ENCODE results near the gene TMEM43.

TMEM43 gene

DNA sequence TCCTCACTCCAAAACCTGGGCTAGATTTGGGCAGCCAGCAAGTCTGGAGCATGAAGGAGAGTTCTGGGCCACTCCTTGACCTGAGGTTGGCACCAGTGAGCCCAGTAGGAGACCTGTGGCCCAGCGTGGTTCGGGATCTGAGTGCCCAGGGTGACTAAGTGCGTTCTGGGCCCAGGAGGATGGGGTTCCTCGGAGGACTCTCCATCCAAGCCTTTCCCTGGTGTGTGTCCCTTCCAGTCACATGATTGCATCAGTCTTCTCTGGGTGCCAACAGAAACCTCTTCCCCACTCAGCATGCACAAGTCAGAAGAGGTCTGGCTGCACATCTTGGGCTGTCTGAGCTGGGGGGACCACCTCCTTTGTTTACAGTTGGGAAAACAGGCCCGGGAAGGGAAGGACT is 14.9 kb downstream of the TMEM43 start:
- Mint-ChIP-seq H3K27ac (no peak overlapping the region), H3K36me3 (peaks cover 39% of the 10 kb centered on the region), H3K9me3 (no peaks in the 10 kb centered on the region), H3K4me1 (peaks cover 10% of the 10 kb centered on the region), H3K4me3 (no peak overlapping the region), H3K27me3 (no peaks in the 10 kb centered on the region)
- no peak for ATAC-seq

DNA sequence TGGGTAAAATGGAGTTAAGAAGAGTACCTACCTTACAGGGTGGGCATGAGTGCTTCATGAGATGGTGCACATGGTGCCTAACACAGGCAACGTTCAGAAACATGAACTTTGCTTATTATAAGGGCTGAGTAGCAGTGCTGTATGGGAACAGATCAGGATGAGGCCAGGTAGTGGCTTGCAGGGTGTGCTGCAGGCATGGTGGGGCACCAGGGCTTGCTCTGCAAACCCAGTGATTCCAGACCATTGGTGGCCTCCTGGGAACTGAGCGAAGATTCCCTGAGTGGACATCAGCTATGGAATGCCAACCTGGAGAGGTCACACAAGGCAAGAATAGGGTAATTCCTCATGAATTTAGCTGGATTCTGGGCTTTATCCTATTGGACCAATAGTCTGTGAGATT is 15.8 kb downstream of the TMEM43 start:
- H3K27me3 Mint-ChIP-seq = no peaks in the 10 kb centered on the region
- ATAC-seq = no peak
- H3K4me1 Mint-ChIP-seq = peaks cover 18% of the 10 kb centered on the region
- no peaks in the 10 kb centered on the region for H3K9me3 Mint-ChIP-seq
- H3K27ac Mint-ChIP-seq = no peak overlapping the region
- H3K36me3 Mint-ChIP-seq = peaks cover 30% of the 10 kb centered on the region
- H3K4me3 Mint-ChIP-seq = no peak overlapping the region

DNA sequence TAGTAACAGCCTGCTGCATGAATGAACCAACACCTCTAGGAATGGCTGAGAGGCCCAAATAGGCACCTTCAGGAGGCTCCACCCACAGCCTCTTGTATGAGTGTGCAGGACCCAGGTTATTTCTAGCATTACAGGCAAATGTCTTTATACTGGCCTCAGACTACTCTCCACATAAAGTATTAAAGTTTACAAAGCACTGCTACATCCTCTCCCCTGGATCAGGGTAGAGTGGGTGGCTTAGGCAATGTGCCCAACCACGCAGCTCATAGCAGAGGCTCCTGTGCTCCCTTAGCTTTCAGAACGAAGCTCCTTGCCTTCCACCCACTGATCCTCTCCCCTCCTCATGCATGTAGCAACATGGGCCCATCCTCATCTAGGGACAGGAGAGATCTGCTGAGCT is 16.3 kb downstream of the TMEM43 start:
- Mint-ChIP-seq H3K27ac (no peak overlapping the region), H3K36me3 (peaks cover 30% of the 10 kb centered on the region), H3K4me1 (peaks cover 23% of the 10 kb centered on the region), H3K27me3 (no peaks in the 10 kb centered on the region), H3K9me3 (no peaks in the 10 kb centered on the region), H3K4me3 (no peak overlapping the region)
- ATAC-seq = no peak

DNA sequence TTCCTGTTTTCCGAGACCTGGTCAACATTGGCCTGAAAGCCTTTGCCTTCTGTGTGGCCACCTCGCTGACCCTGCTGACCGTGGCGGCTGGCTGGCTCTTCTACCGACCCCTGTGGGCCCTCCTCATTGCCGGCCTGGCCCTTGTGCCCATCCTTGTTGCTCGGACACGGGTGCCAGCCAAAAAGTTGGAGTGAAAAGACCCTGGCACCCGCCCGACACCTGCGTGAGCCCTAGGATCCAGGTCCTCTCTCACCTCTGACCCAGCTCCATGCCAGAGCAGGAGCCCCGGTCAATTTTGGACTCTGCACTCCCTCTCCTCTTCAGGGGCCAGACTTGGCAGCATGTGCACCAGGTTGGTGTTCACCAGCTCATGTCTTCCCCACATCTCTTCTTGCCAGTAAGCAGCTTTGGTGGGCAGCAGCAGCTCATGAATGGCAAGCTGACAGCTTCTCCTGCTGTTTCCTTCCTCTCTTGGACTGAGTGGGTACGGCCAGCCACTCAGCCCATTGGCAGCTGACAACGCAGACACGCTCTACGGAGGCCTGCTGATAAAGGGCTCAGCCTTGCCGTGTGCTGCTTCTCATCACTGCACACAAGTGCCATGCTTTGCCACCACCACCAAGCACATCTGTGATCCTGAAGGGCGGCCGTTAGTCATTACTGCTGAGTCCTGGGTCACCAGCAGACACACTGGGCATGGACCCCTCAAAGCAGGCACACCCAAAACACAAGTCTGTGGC is 16.9 kb downstream of the TMEM43 start:
- peaks cover 23% of the 10 kb centered on the region for H3K4me1 Mint-ChIP-seq
- H3K4me3 Mint-ChIP-seq = no peak overlapping the region
- peaks cover 35% of the 10 kb centered on the region for H3K36me3 Mint-ChIP-seq
- ATAC-seq = no peak
- peak overlapping the region; percentile 77 for H3K27ac Mint-ChIP-seq
- no peaks in the 10 kb centered on the region for H3K9me3 Mint-ChIP-seq
- H3K27me3 Mint-ChIP-seq = no peaks in the 10 kb centered on the region

DNA sequence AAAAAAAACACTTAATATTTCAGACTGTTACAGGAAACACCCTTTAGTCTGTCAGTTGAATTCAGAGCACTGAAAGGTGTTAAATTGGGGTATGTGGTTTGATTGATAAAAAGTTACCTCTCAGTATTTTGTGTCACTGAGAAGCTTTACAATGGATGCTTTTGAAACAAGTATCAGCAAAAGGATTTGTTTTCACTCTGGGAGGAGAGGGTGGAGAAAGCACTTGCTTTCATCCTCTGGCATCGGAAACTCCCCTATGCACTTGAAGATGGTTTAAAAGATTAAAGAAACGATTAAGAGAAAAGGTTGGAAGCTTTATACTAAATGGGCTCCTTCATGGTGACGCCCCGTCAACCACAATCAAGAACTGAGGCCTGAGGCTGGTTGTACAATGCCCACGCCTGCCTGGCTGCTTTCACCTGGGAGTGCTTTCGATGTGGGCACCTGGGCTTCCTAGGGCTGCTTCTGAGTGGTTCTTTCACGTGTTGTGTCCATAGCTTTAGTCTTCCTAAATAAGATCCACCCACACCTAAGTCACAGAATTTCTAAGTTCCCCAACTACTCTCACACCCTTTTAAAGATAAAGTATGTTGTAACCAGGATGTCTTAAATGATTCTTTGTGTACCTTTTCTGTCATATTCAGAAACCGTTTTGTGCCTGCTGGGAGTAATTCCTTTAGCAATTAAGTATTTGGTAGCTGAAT is 17.9 kb downstream of the TMEM43 start:
- no peak for ATAC-seq

DNA sequence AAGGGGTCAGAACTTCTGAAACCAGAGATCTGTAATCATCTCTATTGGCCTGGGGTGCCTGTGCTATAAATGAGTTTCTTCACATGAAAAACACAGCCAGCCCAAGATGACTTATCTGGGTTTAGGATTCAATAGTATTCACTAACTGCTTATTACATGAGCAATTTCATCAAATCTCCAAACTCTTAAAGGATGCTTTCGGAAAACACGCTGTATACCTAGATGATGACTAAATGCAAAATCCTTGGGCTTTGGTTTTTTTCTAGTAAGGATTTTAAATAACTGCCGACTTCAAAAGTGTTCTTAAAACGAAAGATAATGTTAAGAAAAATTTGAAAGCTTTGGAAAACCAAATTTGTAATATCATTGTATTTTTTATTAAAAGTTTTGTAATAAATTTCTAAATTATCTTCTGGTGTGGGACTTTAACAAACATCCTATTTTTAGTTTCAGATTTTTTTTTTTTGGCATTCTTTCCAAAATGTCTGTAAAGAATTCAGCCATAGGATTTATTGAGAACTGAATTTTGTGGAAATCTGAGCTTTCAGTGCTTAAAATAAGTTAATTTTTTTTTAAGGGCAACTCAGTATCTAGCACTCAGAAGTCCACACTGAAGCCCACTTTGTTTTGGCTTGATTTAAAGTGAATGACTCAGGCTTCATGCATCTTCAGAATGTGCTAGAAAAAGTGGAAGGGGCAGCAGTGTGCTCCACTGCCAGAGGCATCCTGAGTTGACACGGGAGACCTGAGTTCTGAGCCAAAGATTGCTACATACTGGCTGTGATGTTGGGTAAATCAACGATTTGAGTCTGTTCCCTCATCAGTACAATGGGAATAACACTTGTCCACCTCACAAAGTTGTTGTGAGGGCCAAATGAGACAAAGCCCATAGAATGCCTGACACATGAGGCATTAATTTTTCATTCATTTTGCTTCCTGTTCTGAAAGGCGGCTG is 18.7 kb downstream of the TMEM43 start:
- H3K27ac Mint-ChIP-seq = peak overlapping the region; percentile 89
- H3K36me3 Mint-ChIP-seq = peaks cover 38% of the 10 kb centered on the region
- H3K4me1 Mint-ChIP-seq = peaks cover 23% of the 10 kb centered on the region
- H3K27me3 Mint-ChIP-seq = no peaks in the 10 kb centered on the region
- no peak for ATAC-seq
- no peaks in the 10 kb centered on the region for H3K9me3 Mint-ChIP-seq
- H3K4me3 Mint-ChIP-seq = no peak overlapping the region

More for the DNA sequence above, 17.9 kb downstream of the TMEM43 start:
- H3K4me1 Mint-ChIP-seq = peaks cover 23% of the 10 kb centered on the region
- H3K27me3 Mint-ChIP-seq = no peaks in the 10 kb centered on the region
- peaks cover 43% of the 10 kb centered on the region for H3K36me3 Mint-ChIP-seq
- no peaks in the 10 kb centered on the region for H3K9me3 Mint-ChIP-seq
- H3K27ac Mint-ChIP-seq = peak overlapping the region; percentile 77
- H3K4me3 Mint-ChIP-seq = no peak overlapping the region

DNA sequence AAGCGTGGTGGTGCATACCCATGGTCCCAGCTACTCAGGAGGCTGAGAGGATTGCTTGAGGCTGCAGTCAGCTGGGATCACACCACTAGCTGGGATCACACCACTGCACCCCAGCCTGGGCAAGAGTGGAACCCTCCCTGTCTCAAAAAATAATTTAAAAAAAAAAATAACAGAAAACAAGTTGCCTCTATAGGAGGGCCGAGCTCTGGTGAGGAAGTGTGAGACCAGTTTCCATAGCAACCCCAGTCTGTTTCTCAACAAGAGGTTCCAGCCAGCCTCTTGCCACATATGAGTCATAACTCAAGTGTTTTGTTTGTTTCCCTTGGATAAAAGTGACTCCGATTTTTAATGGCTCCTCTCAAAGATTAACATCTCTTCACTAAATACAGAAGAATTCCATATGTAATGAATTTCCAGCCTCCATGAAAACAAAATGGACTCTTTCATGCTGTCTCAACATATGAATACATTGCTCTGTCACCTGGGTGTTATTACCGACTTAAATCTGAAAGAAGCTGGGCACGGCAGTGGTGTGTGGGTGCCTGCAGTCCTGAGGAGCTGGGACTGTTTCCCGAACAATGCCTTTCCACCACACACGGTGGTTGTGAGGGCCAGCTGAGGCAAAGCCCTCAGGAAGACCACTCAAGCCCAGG is 19.7 kb downstream of the TMEM43 start:
- Mint-ChIP-seq H3K36me3 (peaks cover 33% of the 10 kb centered on the region), H3K9me3 (no peaks in the 10 kb centered on the region), H3K27me3 (no peaks in the 10 kb centered on the region), H3K4me3 (peak overlapping the region; percentile 41), H3K4me1 (peaks cover 23% of the 10 kb centered on the region), H3K27ac (peak overlapping the region; percentile 89)
- peak; percentile 94 for ATAC-seq

DNA sequence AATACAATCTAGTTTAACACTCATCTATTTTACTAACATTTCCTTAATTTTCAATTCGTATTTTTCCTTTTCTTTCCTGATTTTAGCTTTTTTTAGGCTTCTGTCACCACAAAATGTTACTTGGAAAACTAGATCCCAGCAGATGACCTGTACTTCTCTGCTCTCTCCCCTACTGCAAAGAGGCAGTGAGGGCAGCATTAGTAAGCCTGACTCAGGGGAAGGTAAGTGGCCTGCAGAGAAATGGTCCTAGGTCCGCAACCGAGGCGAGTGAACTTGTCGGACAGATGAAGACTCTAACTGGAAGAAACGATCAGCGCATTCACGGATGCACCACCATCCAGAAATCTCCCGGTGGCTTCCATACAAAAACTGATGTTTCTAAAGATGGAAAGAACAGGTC is 20.4 kb downstream of the TMEM43 start:
- no peaks in the 10 kb centered on the region for H3K9me3 Mint-ChIP-seq
- peaks cover 32% of the 10 kb centered on the region for H3K36me3 Mint-ChIP-seq
- peak overlapping the region; percentile 89 for H3K27ac Mint-ChIP-seq
- peaks cover 23% of the 10 kb centered on the region for H3K4me1 Mint-ChIP-seq
- ATAC-seq = no peak
- H3K4me3 Mint-ChIP-seq = no peak overlapping the region
- H3K27me3 Mint-ChIP-seq = no peaks in the 10 kb centered on the region

DNA sequence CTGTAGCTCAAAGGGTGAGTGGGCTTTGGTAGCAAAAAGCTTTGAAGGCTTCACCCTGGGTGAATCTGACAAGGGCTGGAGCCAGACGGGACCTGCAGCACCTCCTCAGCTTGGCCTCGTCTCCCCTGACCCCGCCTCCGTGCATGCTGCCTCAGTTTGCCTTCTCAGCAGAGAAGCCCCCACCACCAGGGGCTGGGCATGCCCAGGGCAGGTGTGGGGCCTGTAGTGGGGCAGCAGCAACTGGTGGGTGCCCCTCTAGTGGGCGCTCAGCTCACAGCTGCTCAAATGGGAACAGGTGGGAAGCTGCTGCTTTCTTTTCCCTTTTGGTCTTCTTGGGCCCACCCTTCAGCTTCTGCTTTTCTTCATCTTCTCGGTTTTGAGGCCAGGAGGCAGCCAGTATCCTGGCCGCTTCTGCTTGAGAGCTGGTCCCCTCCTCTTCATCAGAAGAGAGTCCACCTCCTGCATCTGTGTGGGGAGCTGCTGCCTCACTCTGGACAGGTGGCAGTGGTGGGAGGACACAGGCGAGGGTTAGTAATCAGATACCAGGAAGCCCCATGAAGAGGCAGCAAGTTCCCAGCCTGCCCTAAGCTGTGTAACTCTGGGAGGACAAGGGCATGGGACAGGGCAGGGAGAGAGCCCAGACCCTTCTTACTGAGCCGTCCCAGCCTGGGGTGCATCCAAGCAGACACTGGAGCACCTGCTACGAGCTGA is 21.0 kb downstream of the TMEM43 start:
- H3K4me3 Mint-ChIP-seq = no peak overlapping the region
- peak overlapping the region; percentile 89 for H3K27ac Mint-ChIP-seq
- no peak for ATAC-seq
- H3K9me3 Mint-ChIP-seq = no peaks in the 10 kb centered on the region
- peaks cover 38% of the 10 kb centered on the region for H3K36me3 Mint-ChIP-seq
- no peaks in the 10 kb centered on the region for H3K27me3 Mint-ChIP-seq
- peaks cover 23% of the 10 kb centered on the region for H3K4me1 Mint-ChIP-seq

DNA sequence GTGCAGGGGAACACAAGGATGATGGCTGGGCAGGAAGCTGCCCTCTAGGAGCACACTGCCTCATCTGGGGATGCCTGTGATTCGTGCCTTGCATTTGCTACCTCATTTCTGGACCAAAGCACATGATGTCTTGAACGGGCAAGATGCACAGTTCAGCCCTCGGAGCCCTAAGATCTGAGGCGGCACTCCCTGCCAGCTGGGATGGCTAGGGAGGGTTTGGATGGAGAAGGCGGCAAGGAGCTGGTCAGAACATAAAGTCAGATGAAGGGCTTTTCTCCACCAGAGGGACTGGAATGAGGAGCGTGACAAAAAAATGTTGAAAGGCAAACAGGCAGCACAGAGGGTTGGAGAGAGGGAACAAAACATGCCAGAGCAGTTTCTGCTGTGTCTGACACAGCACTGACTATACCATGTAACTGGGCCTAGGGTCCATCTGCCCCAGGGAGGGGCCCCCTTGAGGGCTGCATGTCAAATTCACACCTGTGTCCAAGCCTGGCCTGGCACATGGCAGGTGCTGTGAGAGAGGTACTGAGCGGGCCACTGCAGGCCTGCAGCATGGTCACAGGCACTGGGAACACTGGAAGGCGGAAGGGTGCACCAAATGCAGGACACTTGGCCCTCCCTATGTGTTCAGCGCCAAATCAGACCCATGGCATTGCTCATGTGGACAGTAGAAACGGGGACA is 21.7 kb downstream of the TMEM43 start:
- Mint-ChIP-seq H3K36me3 (peaks cover 39% of the 10 kb centered on the region), H3K4me1 (peaks cover 23% of the 10 kb centered on the region), H3K27me3 (no peaks in the 10 kb centered on the region), H3K4me3 (no peak overlapping the region), H3K27ac (peak overlapping the region; percentile 89), H3K9me3 (no peaks in the 10 kb centered on the region)
- ATAC-seq = no peak

DNA sequence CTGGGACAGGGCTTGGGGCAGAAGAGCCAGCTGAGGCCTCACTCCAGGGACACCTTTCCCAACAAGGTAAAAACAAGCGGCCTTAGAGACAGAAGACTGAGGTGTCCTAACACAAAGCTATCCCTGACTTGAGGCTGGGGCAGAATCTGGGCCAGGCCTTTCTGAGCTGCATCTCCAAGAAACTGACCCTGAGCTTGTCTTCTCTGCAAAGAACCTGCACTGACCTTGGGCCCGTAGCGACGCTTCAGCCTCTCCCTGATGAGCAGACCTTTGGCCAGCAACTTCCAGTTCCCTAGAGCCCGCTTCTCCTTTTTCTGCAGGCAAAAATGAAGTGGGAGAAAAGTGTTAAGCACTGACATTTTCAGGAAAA is 22.2 kb downstream of the TMEM43 start:
- H3K27me3 Mint-ChIP-seq = no peaks in the 10 kb centered on the region
- ATAC-seq = no peak
- H3K4me1 Mint-ChIP-seq = peaks cover 23% of the 10 kb centered on the region
- no peaks in the 10 kb centered on the region for H3K9me3 Mint-ChIP-seq
- H3K36me3 Mint-ChIP-seq = peaks cover 34% of the 10 kb centered on the region
- no peak overlapping the region for H3K4me3 Mint-ChIP-seq
- peak overlapping the region; percentile 72 for H3K27ac Mint-ChIP-seq

DNA sequence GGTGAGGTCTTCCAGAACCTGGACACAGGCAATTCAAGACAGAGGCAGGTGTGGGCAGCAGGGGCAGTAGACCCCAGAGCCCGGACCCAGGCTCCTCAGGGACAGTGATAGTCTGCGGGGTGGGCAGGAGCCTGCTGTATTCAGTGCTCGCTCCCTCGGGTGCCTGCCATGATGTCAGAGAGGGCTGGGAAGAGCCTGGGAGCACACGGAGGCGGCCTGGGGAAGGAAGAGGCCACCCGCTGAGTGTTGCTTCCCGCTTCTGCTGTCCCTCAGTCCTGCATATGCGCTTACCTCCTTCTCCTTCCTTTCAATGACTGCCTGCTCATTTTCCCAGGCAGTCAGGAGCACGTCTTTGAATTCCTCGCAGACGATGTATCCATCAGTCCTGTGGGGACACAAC is 22.8 kb downstream of the TMEM43 start:
- H3K4me1 Mint-ChIP-seq = peaks cover 23% of the 10 kb centered on the region
- no peaks in the 10 kb centered on the region for H3K27me3 Mint-ChIP-seq
- no peak for ATAC-seq
- no peaks in the 10 kb centered on the region for H3K9me3 Mint-ChIP-seq
- peak overlapping the region; percentile 72 for H3K27ac Mint-ChIP-seq
- no peak overlapping the region for H3K4me3 Mint-ChIP-seq
- H3K36me3 Mint-ChIP-seq = peaks cover 38% of the 10 kb centered on the region

DNA sequence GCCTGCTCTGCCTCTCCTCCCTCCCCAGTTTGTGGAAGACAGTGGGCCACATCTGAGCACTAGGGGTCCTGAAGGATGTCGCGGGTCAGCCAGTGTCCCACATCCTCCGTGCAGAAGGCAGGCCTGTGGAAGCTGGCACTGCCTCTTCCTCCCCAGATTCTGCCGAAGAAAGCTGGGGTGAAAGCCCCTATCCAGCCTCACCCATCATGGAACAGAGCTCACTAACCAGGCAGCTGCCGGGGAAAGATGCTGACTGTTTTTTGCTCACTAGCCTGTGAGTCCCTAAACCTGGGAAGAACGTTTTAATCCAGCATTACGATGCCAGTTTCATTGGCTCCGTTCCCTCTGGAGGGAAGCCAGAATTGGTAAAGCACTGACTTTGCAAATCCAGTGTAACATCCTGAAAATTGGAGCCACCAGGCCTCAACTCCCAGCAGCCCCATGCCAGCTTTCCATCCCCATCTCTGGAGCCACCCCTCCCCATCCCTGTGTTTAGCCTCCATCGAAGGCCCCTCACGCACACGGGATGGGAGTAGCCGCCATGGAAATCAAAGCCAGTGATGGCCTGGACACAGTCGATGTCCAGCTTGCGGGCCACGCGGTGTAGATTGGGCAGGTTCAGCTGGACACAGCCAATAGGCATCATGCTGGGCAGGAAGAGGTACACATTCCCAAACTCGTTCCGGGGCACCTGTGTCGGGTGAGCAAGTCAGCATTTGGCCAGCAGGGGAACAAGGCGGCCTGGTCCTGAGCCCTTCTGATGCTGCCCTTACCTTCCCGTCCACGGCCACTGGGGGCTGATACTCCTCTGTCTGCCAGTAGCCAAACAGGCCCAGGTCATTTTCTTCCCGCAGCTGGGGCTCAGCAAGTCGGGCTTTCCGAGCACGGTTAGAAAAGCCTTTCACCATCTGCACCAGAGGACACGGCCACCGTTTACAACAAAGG is 23.5 kb downstream of the TMEM43 start:
- no peak overlapping the region for H3K4me3 Mint-ChIP-seq
- no peaks in the 10 kb centered on the region for H3K9me3 Mint-ChIP-seq
- peaks cover 44% of the 10 kb centered on the region for H3K36me3 Mint-ChIP-seq
- H3K4me1 Mint-ChIP-seq = peaks cover 23% of the 10 kb centered on the region
- no peaks in the 10 kb centered on the region for H3K27me3 Mint-ChIP-seq
- no peak for ATAC-seq
- no peak overlapping the region for H3K27ac Mint-ChIP-seq

Data from stimulated activated memory B cell treated with anti-CD40 and anti-IgM and Interleukin-4, amounts not matched to agents 10 μg/mL and 1 μg/mL and 100 μg/mL, for 72 hours (primary cell).